ENCODE results near the gene CLMN.

CLMN gene

GRCh38 chr14:95137804-95138167, 181.9 kb downstream of the CLMN start:
- DNase-seq (ENCODE audit: low spot score): no peak

- DNase-seq (ENCODE audit: low spot score): no peak
These were observed 182.4 kb downstream of the CLMN start for GRCh38 chr14:95137164-95137803.

- DNase-seq (ENCODE audit: low spot score): no peak
These were observed 183.1 kb downstream of the CLMN start for GRCh38 chr14:95136631-95137030.

GRCh38 chr14:95134304-95134933, 185.3 kb downstream of the CLMN start:
- no peak for DNase-seq (ENCODE audit: low spot score)

- no peak for DNase-seq (ENCODE audit: low spot score)
These were observed 186.4 kb downstream of the CLMN start for GRCh38 chr14:95133282-95133681.

GRCh38 chr14:95132760-95133159, 186.9 kb downstream of the CLMN start:
- DNase-seq (ENCODE audit: low spot score): no peak

Measured in CD4-positive, alpha-beta T cell treated with Interleukin-6 at 100 ng/mL for 8 hours (primary cell).